HG03378 (cell line): Measurements from ENCODE around the gene DEPDC7.

Experiments used
- ATAC-seq: cut with Tn5 transposase; IDR thresholded peaks from one replicate; pipeline ENCODE4 v1.9.1; 2021; ENCODE audit warnings: mild to moderate bottlenecking, moderate library complexity; ENCODE audit not compliant: unreplicated experiment

Gene DEPDC7

DNA sequence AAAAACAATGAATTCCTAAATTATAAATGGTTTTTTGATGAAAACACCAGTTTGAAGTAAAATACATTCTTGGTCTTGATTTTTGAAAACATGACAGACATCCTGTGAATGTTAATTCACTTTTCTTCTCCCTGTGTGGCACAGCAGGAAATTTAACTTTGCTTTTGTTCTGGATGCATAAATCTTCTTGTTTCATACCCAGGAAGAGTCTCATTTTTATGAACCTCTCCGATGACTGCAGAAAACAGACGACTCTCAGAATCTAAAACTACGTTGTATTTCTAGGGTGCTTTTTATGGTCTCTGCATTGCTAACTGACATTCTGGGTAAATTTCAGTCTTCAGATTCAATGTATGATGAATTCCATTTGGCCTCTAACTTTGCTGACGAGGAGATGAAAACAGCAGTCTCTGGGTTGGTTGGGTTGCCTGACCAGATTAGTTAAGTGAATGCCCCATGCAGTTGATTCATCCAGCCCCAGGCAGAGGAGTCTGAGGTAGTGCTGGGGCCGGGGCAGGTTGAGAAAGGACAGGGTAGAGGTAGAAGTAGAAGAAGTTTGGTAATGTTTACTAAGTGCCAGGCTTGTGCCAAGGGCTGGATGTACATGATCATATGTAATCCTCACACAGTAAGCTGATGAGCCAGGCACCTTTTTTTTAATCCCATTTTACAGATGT, 43.8 kb downstream of the DEPDC7 start:
- ATAC-seq = no peak

DNA sequence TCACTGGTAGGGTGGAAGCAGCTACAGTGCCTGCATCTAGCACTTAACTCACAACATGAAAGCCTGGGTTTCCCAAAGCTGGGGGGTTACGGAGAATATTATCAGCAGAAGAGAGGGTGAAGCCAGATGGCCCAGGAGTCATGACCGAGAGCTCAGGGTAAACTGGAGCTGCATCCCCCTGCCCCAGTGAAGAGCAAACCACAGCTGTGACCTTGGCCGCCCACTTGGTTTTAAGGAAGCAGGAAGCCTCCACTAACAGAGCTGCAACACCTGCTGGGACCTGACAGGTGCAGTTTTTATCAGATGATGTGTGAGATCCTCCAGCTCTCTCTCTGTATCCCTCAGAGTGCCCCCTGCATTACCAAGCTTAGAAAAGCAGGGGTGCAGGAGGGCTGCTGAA, 44.6 kb downstream of the DEPDC7 start:
- no peak for ATAC-seq

- ATAC-seq = no peak
These were observed 46.5 kb downstream of the DEPDC7 start for GRCh38 chr11:33062137-33062536.

DNA sequence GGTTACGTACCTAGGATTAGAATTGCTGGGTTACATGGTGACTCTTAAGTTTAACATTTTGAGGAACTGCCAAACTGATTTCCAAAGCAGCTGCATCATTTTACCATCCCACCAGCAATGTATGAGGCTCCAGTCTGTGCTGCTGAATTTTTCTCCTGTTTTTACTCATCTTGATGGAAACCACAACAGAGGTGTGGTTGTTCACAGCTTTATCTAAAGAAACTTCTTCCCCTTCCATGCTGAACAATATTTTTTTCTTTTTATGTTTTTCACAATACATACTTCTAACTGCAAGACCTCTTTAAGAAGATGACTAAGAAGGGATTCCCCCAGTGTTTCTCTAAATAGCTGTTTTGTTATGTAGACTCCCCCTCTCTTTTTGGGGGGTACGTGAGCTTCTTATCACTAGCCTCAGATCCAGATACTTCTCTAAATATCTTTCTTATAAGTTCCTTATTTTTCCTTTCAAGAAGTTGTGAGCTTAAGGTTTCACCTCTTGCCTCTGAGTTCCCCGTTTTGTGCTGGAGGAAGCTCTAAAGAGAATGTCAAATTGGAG, 47.7 kb downstream of the DEPDC7 start:
- peak; percentile 60 for ATAC-seq

DNA sequence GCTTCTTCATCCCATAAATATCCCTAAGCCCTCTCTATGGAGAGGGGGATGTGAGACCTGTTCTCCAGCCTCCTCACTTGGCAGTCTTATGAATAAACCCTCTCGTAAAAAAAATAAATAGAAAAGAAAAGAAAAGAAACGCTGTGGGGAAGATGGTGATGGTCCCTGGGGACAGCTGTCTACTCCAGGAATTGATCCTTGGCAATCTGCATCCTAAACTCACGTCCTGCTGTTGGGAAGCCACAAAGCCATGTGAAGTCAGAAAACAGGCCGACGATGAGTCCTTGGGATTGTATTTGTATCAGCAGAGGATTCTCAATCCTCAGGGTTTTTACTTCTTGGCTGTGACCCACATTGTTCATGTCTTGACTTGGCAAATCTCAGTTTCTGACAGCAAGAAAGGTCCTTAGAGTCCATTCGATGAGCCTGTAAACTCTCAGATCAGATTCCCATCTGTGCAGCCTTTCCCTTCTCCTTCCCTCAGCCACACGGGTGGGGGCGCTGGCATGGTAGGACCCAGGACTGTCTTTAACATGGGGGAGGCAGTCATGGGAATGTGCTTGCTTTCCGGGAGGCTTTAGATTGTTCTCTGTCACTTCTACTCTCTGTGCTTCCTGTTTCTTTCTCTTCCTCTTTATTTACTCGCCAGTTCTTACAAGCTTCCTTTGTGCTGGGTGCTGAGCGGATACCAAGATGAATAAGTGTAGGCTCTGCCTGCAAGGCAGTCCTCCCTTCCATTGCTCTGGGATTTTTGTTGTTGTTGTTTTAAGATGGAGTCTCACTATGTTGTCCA, 48.6 kb downstream of the DEPDC7 start:
- ATAC-seq = no peak

DNA sequence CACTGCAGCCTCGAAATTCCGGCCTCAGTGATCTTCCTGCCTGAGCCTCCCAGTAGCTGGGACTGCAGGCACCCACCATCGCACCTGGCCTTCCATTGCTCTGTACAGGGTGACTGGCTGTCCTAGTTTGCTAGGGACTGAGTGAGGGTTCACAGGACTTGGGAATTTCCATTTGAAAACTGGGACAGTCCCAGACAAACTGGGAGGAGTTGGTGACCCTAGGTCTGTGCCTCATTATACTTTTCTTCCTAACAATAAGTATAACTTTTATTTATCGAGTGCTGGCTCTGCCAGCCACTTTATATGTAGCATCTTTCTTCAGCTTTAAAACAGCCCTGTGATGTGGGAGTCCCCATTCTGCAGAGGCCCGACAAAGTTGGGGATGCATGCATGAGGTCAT, 49.2 kb downstream of the DEPDC7 start:
- ATAC-seq = no peak

GRCh38 chr11:33065445-33066178, 49.9 kb downstream of the DEPDC7 start:
- no peak for ATAC-seq

DNA sequence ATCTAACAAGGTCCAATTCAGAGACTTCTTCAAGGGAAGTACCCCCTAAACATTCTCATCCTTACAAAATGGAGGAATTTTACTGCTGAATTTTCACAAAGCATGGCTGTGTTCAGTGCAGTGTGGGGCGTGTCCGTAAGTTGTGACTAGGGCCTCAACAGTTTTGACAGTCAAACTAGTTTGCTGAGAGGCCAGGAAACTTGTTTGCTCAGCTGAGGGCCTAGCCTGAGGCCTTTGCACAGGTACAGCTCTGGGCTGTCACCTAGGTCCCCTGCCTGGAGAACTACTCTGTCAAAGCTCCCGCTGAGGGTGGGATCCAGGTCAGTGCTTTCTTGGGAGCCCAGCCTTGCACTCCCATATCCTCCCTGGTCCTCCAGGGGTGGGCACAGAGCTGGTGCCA, 51.6 kb downstream of the DEPDC7 start:
- ATAC-seq = no peak

DNA sequence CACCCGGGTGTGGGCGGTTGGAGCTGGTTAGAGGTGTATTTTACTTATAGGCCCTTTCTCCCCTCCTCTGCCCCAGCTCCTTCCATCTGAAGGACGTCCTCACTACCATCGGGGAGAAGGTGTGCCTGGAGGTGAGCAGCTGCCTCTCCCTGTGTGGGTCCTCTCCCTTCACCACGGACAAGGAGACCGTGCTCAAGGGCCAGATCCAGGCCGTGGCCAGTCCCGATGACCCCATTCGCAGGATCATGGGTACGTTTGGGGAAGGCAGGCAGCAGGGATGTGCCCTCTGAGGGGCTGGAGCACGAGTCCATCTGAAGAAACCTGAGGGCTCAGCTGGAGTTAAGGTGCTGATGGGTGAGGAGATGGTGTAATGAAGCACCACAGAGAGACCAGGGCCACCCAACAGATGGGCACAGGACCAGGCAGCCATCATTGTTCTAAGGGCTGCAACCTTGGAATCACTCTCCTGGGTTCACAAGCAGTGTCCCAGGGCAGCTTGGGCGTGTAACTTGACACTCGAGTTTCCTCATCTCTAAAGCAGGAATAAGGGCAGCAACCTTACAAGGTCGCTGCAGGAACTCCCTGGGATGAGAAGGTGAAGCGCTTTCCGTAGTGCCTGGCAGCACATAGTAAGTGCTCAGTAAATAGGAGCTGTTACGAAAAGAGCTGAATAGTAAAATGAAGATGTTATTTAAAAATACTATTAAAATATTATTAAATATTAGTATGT, 53.1 kb downstream of the DEPDC7 start:
- no peak for ATAC-seq

GRCh38 chr11:33072465-33072864, 56.8 kb downstream of the DEPDC7 start:
- ATAC-seq = no peak
